ENCODE results near the gene FGFRL1. TPM values are rescaled to one million over a fixed set of nuclear protein-coding genes. Genes with fewer than 3 reads are reported as not detected.
A peak's percentile ranks its signal among the peaks of the same experiment; 100 is the strongest.

Gene FGFRL1
- total RNA-seq, 4 donors from 2014 or later: 59.0 to 93.9 (median 77.2) TPM

GRCh38 chr4:1008840-1009541, 2.4 kb upstream of the FGFRL1 start:
- Histone ChIP-seq H3K27ac (no peak overlapping the region), H3K4me3 (replicated peaks in 1 of 3) (peak overlapping the region; percentile 61 to 66 (median 65)), H3K36me3 (no peaks in the 10 kb centered on the region), H3K9me3 (no peaks in the 10 kb centered on the region), H3K4me1 (peaks cover 28 to 32% of the 10 kb centered on the region in 2 donors), H3K27me3 (peaks cover 4% of the 10 kb centered on the region)
- peak; percentile 27 to 49 for DNase-seq
- WGBS, 2 donors: 6 to 13% methylated on average over 21 to 22 of the region's 36 CpGs
- TF ChIP-seq CTCF (IDR thresholded peaks at IDR 0.05) (no peak), POLR2A (IDR thresholded peaks at IDR 0.05) (no peak)
- intact Hi-C loops (cut with DNase I): no loop called here

GRCh38 chr4:1009542-1010394, 1.7 kb upstream of the FGFRL1 start:
- Histone ChIP-seq H3K4me3 (replicated peaks in 1 of 3) (peak overlapping the region; percentile 61 to 66 (median 65)), H3K9me3 (no peaks in the 10 kb centered on the region), H3K4me1 (peaks cover 32 to 34% of the 10 kb centered on the region in 2 donors), H3K27ac (peak overlapping the region in 2 of 3 donors; percentile 47 to 93), H3K36me3 (no peaks in the 10 kb centered on the region), H3K27me3 (no peaks in the 10 kb centered on the region)
- intact Hi-C loops (cut with DNase I): loop anchor here (10.0 kb wide), 1 partner anchor 335 kb away; the partner anchor contains the start of gene UVSSA
- 1% methylated on average over 14 of the region's 109 CpGs; no CpG with 5 or more reads in 1 of the 2 donors for WGBS, 2 donors
- TF ChIP-seq CTCF (IDR thresholded peaks at IDR 0.05) (peak in 2 of 6 experiments; percentile 17 to 23), POLR2A (IDR thresholded peaks at IDR 0.05) (peak in 1 of 2 donors; percentile 73)
- DNase-seq: peak; percentile 70

- H3K27me3 ChIP-seq: no peaks in the 10 kb centered on the region
- peak overlapping the region in 1 of 3 donors; percentile 45 for H3K4me3 ChIP-seq (replicated peaks in 1 of 3)
- peaks cover 32 to 34% of the 10 kb centered on the region in 2 donors for H3K4me1 ChIP-seq
- DNase-seq: peak; percentile 55 to 58
- H3K36me3 ChIP-seq: no peaks in the 10 kb centered on the region
- intact Hi-C loops (cut with DNase I): loop anchor here (10.0 kb wide), 1 partner anchor 334 kb away; the partner anchor contains the start of gene UVSSA
- H3K9me3 ChIP-seq: no peaks in the 10 kb centered on the region
- TF ChIP-seq CTCF (IDR thresholded peaks at IDR 0.05) (no peak), POLR2A (IDR thresholded peaks at IDR 0.05) (no peak)
- 9 to 39% methylated on average over 10 to 22 of the region's 36 CpGs for WGBS, 2 donors
- peak overlapping the region; percentile 50 to 93 (median 74) for H3K27ac ChIP-seq
Observed at GRCh38 chr4:1010395-1011021, 918 bp upstream of the FGFRL1 start.

- Histone ChIP-seq H3K27me3 (no peaks in the 10 kb centered on the region), H3K9me3 (no peaks in the 10 kb centered on the region), H3K36me3 (no peaks in the 10 kb centered on the region), H3K4me1 (peaks cover 32 to 34% of the 10 kb centered on the region in 2 donors), H3K27ac (no peak overlapping the region), H3K4me3 (replicated peaks in 1 of 3) (peak overlapping the region in 1 of 3 donors; percentile 67)
- TF ChIP-seq CTCF (IDR thresholded peaks at IDR 0.05) (no peak), POLR2A (IDR thresholded peaks at IDR 0.05) (no peak)
- WGBS, 2 donors: no CpG with 5 or more reads among the region's 69 CpGs
- intact Hi-C loops (cut with DNase I): loop anchor here (10.0 kb wide), 1 partner anchor 333 kb away; the partner anchor contains the start of gene UVSSA
- DNase-seq: no peak
Observed at GRCh38 chr4:1011666-1012033, 224 bp downstream of the FGFRL1 start.
